Endothelial cell of hepatic sinusoid (primary cell): Measurements from ENCODE around the gene G6PC3.
"Not testable (repeated sequence)": the region's sequence is repeated elsewhere in the genome, so short reads cannot be mapped to it uniquely, and the experiment has no call there.

Experiments used
- in situ Hi-C: cut with HindIII; loops from 2 replicates; pipeline ENCODE4 v1.10.0; 2017; ENCODE audit warnings: low sequenced_read_pairs

The G6PC3 gene

DNA sequence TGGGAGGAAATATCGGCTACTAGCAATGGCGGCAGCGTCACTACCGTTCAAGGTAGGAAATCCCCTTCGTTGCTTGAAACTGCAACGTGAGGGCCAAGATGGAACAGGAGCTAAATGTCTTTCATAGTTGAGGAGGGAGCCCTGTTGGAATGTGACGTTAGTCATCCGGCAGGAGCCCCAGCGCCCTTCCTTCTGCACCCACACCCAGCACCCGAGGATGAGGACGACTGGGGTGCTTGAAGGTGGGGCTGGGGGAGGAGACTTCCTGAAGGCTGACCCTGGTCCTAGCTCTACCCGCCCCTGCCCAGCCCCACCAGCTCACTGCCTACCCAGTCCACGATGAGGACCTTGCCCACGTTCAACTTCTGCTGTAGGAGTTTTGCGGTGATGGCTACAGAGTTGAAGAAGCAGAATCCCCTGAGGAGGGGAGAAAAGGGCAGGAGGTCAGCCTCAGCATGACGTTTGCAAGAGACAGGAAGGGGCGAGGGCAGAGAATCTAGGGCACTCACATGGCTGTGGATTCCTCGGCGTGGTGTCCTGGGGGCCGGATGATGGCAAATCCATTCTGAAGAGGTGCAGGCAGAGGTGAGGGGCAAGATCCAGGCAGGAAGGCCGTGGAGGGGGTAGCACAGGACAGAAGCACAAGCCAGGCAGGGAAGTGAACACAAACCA is 11.9 kb downstream of the G6PC3 start:
- in situ Hi-C loops, result no loop called here

- in situ Hi-C loops, result no loop called here
Measured at GRCh38 chr17:44083250-44083849, 12.8 kb downstream of the G6PC3 start.

GRCh38 chr17:44084131-44084538 is 13.6 kb downstream of the G6PC3 start:
- in situ Hi-C loops, result no loop called here

DNA sequence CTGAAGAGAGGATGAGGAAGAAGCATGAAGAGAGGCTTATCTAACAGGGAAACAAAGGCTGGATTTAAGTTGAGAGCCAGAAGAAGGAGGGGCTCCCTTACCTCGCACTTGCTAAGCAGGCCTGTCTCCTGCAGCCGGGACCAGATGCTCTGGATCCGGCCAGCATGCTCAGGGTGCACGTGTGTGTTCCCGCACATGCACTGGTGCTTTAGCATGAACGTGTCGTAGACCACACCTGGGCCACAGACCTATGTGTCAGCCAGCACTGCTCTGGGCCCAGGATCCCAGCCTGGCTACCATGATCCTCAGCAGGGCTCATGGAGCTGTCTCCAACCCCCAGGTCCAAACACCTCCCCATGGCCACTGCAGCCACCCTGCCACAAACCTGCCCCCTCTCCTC is 14.4 kb downstream of the G6PC3 start:
- in situ Hi-C loops, result no loop called here

GRCh38 chr17:44085908-44086307 is 15.4 kb downstream of the G6PC3 start:
- in situ Hi-C loops, result no loop called here

DNA sequence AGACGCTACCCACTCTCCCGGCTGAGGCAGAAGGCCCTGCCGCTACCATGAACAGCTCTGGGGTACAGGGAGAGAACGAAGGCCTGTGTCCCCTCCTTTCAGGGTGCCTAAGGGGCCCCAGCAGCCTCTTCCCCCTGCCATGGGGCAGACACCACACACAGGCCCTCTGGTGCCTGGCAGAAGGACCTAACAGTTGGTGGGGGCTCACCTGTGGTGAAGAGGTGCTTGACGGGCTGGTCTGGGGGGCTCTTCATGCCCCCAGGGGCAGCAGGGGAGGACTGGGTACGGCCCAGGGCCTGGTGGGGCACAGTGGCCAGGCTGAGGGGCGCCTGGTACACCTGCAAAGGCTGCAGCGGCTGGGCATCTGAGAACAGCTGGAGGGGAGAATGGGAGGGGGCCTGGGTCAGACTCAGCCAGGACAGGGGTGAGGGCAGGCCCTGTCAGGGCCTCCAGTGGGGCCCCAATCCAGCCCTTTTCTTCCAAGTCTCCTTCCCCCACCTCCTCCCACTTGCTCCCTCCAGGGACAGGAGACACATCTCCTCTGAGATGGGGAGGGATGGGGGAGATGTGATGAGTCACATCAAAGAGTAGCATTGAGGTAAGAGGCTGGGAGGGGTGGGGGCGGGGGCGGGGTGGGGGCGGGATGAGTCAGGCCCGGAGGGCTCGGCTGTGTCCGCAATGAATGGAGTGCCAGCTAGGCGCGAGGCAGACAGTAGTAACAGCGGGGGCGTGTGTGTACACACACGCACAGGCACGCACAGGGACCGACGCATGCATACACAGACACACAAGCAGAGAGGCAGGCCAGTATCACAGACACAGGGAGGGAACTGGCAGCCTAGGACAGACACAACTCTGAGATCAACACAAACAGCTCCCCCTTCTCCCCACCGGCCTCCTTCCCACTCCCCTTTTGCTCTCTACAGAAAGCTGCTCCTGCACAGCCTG is 16.1 kb downstream of the G6PC3 start:
- in situ Hi-C loops, result no loop called here

GRCh38 chr17:44087319-44087718 is 16.8 kb downstream of the G6PC3 start:
- in situ Hi-C loops, result no loop called here

DNA sequence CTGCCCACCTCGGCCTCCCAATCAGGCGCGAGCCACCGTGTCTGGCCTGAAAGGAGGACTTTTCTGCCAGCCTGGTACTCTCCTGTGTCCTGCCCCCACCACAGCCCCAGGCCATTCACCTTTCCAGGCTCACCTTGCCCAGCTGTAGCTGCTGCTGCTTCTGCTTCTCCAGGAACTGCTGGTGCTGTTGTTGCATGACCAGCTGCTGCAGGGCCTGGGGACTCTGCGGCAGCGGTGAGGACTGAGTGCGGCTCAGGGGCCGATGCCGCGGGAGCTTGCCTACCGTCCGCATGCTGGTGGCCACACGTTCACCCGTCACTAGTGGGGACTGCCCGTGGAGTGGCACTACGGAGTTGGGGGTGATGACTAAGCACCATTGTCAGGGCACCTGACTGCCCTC is 17.7 kb downstream of the G6PC3 start:
- in situ Hi-C loops, result no loop called here

DNA sequence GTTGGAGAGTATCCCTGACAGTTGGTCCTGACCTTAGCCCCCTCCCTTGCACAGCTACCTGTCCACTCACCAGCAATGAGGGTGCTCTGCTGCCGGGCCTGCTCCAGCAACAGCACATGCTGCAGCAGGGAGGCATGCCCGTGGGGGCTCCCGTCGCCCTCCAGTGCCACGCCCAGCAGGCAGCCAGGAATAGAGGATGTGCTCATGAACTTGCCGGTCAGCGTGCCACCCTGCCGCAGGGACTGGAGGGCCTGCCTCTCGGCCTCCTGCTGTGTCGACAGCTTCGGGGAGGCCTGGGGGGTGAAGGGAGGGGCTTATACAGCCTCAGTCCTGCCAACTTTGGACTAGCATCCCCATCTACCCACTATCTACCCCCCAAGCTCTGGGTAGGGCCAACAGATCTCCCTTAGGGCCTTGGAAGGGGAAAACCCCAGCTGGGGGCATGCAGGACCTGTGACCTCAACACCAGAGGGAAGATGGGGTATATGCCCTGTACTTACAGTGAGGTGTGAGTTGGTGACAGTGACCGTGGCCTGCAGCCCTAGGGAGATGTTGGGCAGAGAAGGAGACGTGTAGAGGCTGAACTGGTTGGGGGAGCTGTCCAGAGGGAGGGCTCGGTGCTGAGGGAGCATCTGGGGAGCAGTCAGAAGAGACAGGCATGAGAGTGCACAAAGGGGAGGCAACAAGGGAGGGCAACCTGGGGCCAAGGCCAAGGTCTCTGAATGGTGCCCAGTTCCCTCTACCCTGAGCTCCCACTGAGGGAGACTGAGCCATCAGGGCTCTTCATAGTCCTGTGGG is 20.9 kb downstream of the G6PC3 start:
- in situ Hi-C loops, result no loop called here

GRCh38 chr17:44092051-44092450 is 21.5 kb downstream of the G6PC3 start:
- in situ Hi-C loops, result no loop called here

GRCh38 chr17:44093231-44093900 is 22.8 kb downstream of the G6PC3 start:
- in situ Hi-C loops, result no loop called here

- in situ Hi-C loops, result loop anchor here (5.0 kb wide), 2 partner anchors 33 to 83 kb away; partner anchors contain the start of gene TMEM101
Measured at GRCh38 chr17:44094701-44095387, 24.3 kb downstream of the G6PC3 start.

GRCh38 chr17:44095388-44095646 is 24.8 kb downstream of the G6PC3 start:
- in situ Hi-C loops, result loop anchor here (5.0 kb wide), 2 partner anchors 33 to 83 kb away; partner anchors contain the start of gene TMEM101

DNA sequence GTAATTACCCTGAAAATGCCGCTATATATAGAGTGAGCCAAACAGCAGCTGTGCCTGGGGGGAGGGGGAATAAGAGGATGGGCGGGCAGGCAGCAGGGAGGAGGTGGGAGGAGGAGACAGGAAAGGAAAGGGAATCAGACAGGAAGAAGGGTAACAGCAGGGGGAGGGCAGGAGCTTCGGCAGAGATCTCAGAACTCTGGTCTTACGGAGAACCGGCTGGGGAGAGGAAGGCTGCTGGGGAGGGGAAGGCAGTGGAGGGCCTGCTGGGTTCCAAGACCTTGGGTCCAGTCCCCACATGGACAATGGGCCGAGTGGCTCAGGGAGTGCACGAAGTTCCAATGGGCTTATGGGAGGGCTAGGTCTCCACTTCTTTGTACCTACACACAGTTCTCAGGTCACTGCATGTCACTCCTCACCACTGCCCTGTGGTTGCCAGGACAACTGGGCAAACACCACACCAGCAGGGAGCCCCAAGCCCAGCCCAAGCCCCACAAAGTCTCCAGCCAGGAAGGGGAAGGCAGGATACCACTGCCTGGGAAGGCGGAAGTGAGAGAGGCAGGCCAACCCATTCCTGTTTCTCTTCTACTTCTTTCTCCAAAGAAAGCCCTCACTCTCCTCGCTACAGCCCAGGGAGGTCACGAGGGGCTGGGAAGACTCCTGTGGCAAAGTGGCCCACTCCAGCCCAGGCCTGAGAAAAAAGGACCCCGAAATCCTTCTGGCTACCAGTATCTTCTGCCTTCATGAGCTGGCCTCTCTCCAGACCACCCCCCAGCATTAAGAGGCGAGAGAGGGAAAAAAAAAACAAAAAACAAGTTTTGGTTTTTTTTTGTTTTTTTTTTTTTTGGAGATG is 25.3 kb downstream of the G6PC3 start:
- in situ Hi-C loops, result loop anchor here (5.0 kb wide), 2 partner anchors 34 to 84 kb away; partner anchors contain the start of gene TMEM101

- in situ Hi-C loops, result loop anchor here (5.0 kb wide), 2 partner anchors 35 to 85 kb away; partner anchors contain the start of gene TMEM101
Measured at GRCh38 chr17:44097110-44097958, 26.8 kb downstream of the G6PC3 start.

- in situ Hi-C loops, result not testable (repeated sequence)
Measured at GRCh38 chr17:44101858-44102257, 31.3 kb downstream of the G6PC3 start.

DNA sequence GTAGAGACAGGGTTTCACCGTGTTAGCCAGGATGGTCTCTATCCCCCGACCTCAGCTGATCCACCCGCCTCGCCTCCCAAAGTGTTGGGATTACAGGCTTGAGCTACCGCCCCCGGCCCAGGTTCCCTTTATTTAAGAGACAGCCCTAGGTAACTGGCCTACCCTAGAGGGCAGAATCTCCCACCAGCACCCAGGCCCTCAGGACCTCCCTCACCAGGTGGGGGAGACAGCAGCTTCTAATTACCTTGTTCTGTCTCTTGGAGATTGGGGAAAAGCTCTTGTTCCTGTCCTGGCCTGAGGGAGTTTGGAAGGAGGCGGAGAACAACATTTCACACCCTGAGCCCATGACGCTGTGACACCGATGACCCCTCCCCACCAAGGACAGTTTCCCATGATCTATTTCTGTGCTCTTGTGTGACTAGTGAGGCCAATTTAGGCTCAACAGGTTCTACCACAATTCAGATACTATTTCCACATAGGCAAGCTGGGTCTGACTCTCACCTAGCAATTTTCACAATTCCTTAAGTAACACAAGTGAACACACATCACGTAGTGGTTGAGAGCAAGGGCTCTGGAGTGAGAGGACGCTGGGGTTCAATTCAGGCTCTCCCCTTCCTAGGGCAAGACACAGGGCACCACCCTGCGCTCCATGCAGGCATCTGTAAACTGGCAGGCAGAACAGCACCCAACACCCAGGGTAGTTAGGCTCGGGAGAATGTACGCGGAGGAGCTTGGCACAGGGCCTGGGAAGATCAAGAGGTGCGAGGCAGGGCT is 32.5 kb downstream of the G6PC3 start:
- in situ Hi-C loops, result no loop called here
